HG03108 (cell line): Measurements from ENCODE around the gene IQGAP2.
"Not testable (repeated sequence)": the region's sequence is repeated elsewhere in the genome, so short reads cannot be mapped to it uniquely, and the experiment has no call there.

Source experiments
- ATAC-seq: cut with Tn5 transposase; IDR thresholded peaks from one replicate; pipeline ENCODE4 v1.9.1; 2021; ENCODE audit warnings: moderate library complexity; ENCODE audit not compliant: unreplicated experiment

IQGAP2 gene

GRCh38 chr5:76499507-76500161 lies 96.5 kb downstream of the IQGAP2 start:
- ATAC-seq, result no peak

GRCh38 chr5:76500633-76501393 lies 97.7 kb downstream of the IQGAP2 start:
- ATAC-seq, result no peak

GRCh38 chr5:76503929-76504328 lies 100.8 kb downstream of the IQGAP2 start:
- no peak for ATAC-seq

GRCh38 chr5:76504901-76505564 lies 101.9 kb downstream of the IQGAP2 start:
- no peak for ATAC-seq

GRCh38 chr5:76513476-76513875 lies 110.4 kb downstream of the IQGAP2 start:
- no peak for ATAC-seq

GRCh38 chr5:76514292-76514691 lies 111.2 kb downstream of the IQGAP2 start:
- ATAC-seq, result no peak

GRCh38 chr5:76514713-76515112 lies 111.6 kb downstream of the IQGAP2 start:
- ATAC-seq, result no peak

- no peak for ATAC-seq
Measured at GRCh38 chr5:76517334-76517733, 114.2 kb downstream of the IQGAP2 start.

- not testable (repeated sequence) for ATAC-seq
Measured at GRCh38 chr5:76518246-76518645, 115.2 kb downstream of the IQGAP2 start.

- ATAC-seq, result peak; percentile 66
Measured at GRCh38 chr5:76521240-76521758, 118.2 kb downstream of the IQGAP2 start.

- ATAC-seq, result no peak
Measured at GRCh38 chr5:76522103-76522935, 119.2 kb downstream of the IQGAP2 start.

- no peak for ATAC-seq
Measured at GRCh38 chr5:76524101-76524835, 121.2 kb downstream of the IQGAP2 start.

GRCh38 chr5:76524868-76525267 lies 121.8 kb downstream of the IQGAP2 start:
- ATAC-seq, result no peak

GRCh38 chr5:76525956-76526355 lies 122.9 kb downstream of the IQGAP2 start:
- ATAC-seq, result no peak

- no peak for ATAC-seq
Measured at GRCh38 chr5:76526950-76527583, 124.0 kb downstream of the IQGAP2 start.

- no peak for ATAC-seq
Measured at GRCh38 chr5:76527685-76528161, 124.6 kb downstream of the IQGAP2 start.

GRCh38 chr5:76528547-76529331 lies 125.7 kb downstream of the IQGAP2 start:
- ATAC-seq, result no peak

GRCh38 chr5:76529464-76530344 lies 126.6 kb downstream of the IQGAP2 start:
- ATAC-seq, result no peak
